GM23338 (cell line): ENCODE data around the gene ACP3. TPM values are rescaled to one million over a fixed set of nuclear protein-coding genes. Genes with fewer than 3 reads are reported as not detected.

Source experiments
- ATAC-seq: fragments of 200-7000 bp; cut with Tn5 transposase; 3 replicates; pipeline ENCODE4 v1.9.1; 2020
- DNase-seq: peaks from one replicate; pipeline ENCODE4 v3.0.0-alpha.2; 2015; ENCODE audit warnings: low spot score
- H2AFZ ChIP-seq: fragments of 200-600 bp; sonication (generic); 2 replicates; pipeline ENCODE4 v1.8.0; 2016; ENCODE audit warnings: antibody characterized with exemption, mild to moderate bottlenecking, moderate library complexity
- H3F3A ChIP-seq: fragments of 200-600 bp; sonication (generic); replicated peaks from 2 replicates; pipeline ENCODE4 v1.8.0; 2017; ENCODE audit warnings: antibody characterized with exemption, mixed run types, low read depth
- H3K27ac ChIP-seq: fragments of 200-600 bp; sonication (generic); 2 replicates; pipeline ENCODE4 v1.6.1; 2016; ENCODE audit warnings: low read depth
- H3K27me3 ChIP-seq: fragments of 200-600 bp; sonication (generic); 2 replicates; pipeline ENCODE4 v1.8.0; 2016; ENCODE audit warnings: mild to moderate bottlenecking, mixed run types, moderate library complexity; ENCODE audit not compliant: insufficient read depth
- H3K36me3 ChIP-seq: fragments of 200-600 bp; sonication (generic); 2 replicates; pipeline ENCODE4 v1.8.0; 2016; ENCODE audit warnings: mild to moderate bottlenecking; ENCODE audit not compliant: insufficient read depth
- H3K4me1 ChIP-seq: fragments of 200-600 bp; sonication (generic); 2 replicates; pipeline ENCODE4 v1.8.0; 2016; ENCODE audit warnings: mild to moderate bottlenecking, moderate library complexity; ENCODE audit not compliant: insufficient read depth
- H3K4me2 ChIP-seq: fragments of 200-600 bp; sonication (generic); 2 replicates; pipeline ENCODE4 v1.7.1; 2017; ENCODE audit warnings: mixed run types
- H3K4me3 ChIP-seq: fragments of 200-600 bp; sonication (generic); 2 replicates; pipeline ENCODE4 v1.6.1; 2016; ENCODE audit warnings: mixed run types
- H3K79me2 ChIP-seq: fragments of 200-600 bp; sonication (generic); replicated peaks from 2 replicates; pipeline ENCODE4 v1.8.0; 2017; ENCODE audit warnings: mild to moderate bottlenecking; ENCODE audit not compliant: insufficient read depth
- H3K9me2 ChIP-seq: fragments of 200-600 bp; sonication (generic); 2 replicates; pipeline ENCODE4 v1.8.0; 2017; ENCODE audit not compliant: insufficient read depth
- H4K20me1 ChIP-seq: fragments of 200-600 bp; sonication (generic); replicated peaks from 2 replicates; pipeline ENCODE4 v1.8.0; 2017; ENCODE audit warnings: mild to moderate bottlenecking; ENCODE audit not compliant: insufficient read depth
- H3K27ac Mint-ChIP-seq: 2 replicates; pipeline ENCODE4 v1.8.0; 2020; ENCODE audit warnings: inconsistent platforms, mild to moderate bottlenecking, moderate library complexity, mixed read lengths
- H3K27me3 Mint-ChIP-seq: 3 replicates; pipeline ENCODE4 v1.8.0; 2022; ENCODE audit warnings: low read depth, mild to moderate bottlenecking, moderate library complexity, mixed read lengths, inconsistent platforms; ENCODE audit not compliant: insufficient read depth, poor library complexity
- H3K36me3 Mint-ChIP-seq: 3 replicates; pipeline ENCODE4 v1.8.0; 2021; ENCODE audit warnings: low read depth, mild to moderate bottlenecking, inconsistent platforms, moderate library complexity, mixed read lengths
- H3K4me1 Mint-ChIP-seq: 3 replicates; pipeline ENCODE4 v1.8.0; 2020; ENCODE audit warnings: mild to moderate bottlenecking, inconsistent platforms, mixed read lengths
- H3K4me3 Mint-ChIP-seq: 3 replicates; pipeline ENCODE4 v1.8.0; 2021; ENCODE audit warnings: moderate library complexity, mild to moderate bottlenecking, inconsistent platforms, mixed read lengths
- H3K9me3 Mint-ChIP-seq: 3 replicates; pipeline ENCODE4 v1.8.0; 2020; ENCODE audit warnings: moderate library complexity, mild to moderate bottlenecking, inconsistent platforms, mixed read lengths
- CREB1 ChIP-seq: fragments of 250-450 bp; sonication (Bioruptor Pico); IDR thresholded peaks from 2 replicates; pipeline ENCODE4 v1.5.0; 2020; ENCODE audit warnings: low read depth, mild to moderate bottlenecking, moderate library complexity
- CTCF ChIP-seq, 2 experiments: fragments of 200-600 bp in 1 of 2; sonication (generic) in 1 of 2; conservative IDR thresholded peaks; 2 replicates each; pipeline versions ENCODE4 v1.5.1 to v1.6.1; 2016 to 2017; ENCODE audit warnings: antibody characterized with exemption in 2 of 2, low read depth in 2 of 2, mild to moderate bottlenecking in 2 of 2, moderate library complexity in 1 of 2
- ETS1 ChIP-seq: IDR thresholded peaks from 2 replicates; pipeline ENCODE4 v1.6.1; 2016; ENCODE audit warnings: antibody characterized with exemption
- EZH2 ChIP-seq: fragments of 200-600 bp; sonication (generic); IDR thresholded peaks from one replicate; pipeline ENCODE4 v1.8.0; 2017; ENCODE audit warnings: antibody characterized with exemption, mild to moderate bottlenecking, low read depth; ENCODE audit not compliant: unreplicated experiment
- EZH2phosphoT487 ChIP-seq: fragments of 200-600 bp; sonication (generic); IDR thresholded peaks from one replicate; pipeline ENCODE4 v1.8.1; 2018; ENCODE audit warnings: antibody characterized with exemption; ENCODE audit not compliant: unreplicated experiment
- JUNB ChIP-seq: IDR thresholded peaks from one replicate; pipeline ENCODE4 v1.6.1; 2016; ENCODE audit warnings: antibody characterized with exemption; ENCODE audit not compliant: unreplicated experiment
- NANOG ChIP-seq: IDR thresholded peaks from 2 replicates; pipeline ENCODE4 v1.6.1; 2016; ENCODE audit warnings: antibody characterized with exemption, borderline replicate concordance
- POLR2AphosphoS5 ChIP-seq: IDR thresholded peaks from 2 replicates; pipeline ENCODE4 v1.6.1; 2016; ENCODE audit warnings: antibody characterized with exemption, low read depth
- REST ChIP-seq: IDR thresholded peaks from one replicate; pipeline ENCODE4 v1.6.1; 2018; ENCODE audit warnings: antibody characterized with exemption; ENCODE audit not compliant: unreplicated experiment
- STAT1 ChIP-seq: IDR thresholded peaks from one replicate; pipeline ENCODE4 v1.6.1; 2016; ENCODE audit warnings: antibody characterized with exemption; ENCODE audit not compliant: unreplicated experiment
- ZNF114 ChIP-seq: fragments of 250-450 bp; sonication (Bioruptor Pico); IDR thresholded peaks from 2 replicates; pipeline ENCODE4 v1.5.0; 2020; ENCODE audit warnings: mild to moderate bottlenecking, moderate library complexity
- ZNF331 ChIP-seq: fragments of 250-450 bp; sonication (Bioruptor Pico); IDR thresholded peaks from 2 replicates; pipeline ENCODE4 v1.5.0; 2020; ENCODE audit warnings: low read depth, mild to moderate bottlenecking, moderate library complexity
- ZNF462 ChIP-seq: fragments of 250-450 bp; sonication (Bioruptor Pico); IDR thresholded peaks from 2 replicates; pipeline ENCODE4 v1.5.0; 2020; ENCODE audit warnings: mild to moderate bottlenecking, moderate library complexity
- polyA plus RNA-seq: library from polyadenylated mRNA; unstranded; fragments of >200 nt; fragmentation: Nextera tagmentation; extraction: Ambion mirVana; gene quantifications from 2 replicates; pipeline ENCODE4 v1.2.1, GENCODE V29; 2016
- total RNA-seq: library from RNA; depleted of rRNA; stranded (reverse); fragments of >200 nt; shearing (Covaris generic); gene quantifications from 2 replicates; pipeline ENCODE4 v1.2.3, GENCODE V29; 2014

Gene ACP3
- total and polyA plus RNA-seq, 2 experiments from 2014 or later: 1.1 to 3.5 TPM

GRCh38 chr3:132311841-132312240 lies 5.4 kb upstream of the ACP3 start:
- H3K27ac ChIP-seq: no peak overlapping the region
- peaks cover 6% of the 10 kb centered on the region; the same call in 1 of the 3 replicates for H3K9me3 Mint-ChIP-seq
- ATAC-seq (peak; percentile 54), DNase-seq (peak; percentile 24)
- H3K4me1 Mint-ChIP-seq: no peaks in the 10 kb centered on the region
- no peak for TF ChIP-seq EZH2phosphoT487
- no peak for TF ChIP-seq CREB1 (CRISPR knock-in tag)
- no peak for TF ChIP-seq EZH2
- TF ChIP-seq NANOG: no peak
- TF ChIP-seq POLR2AphosphoS5: no peak
- no peak for TF ChIP-seq REST
- TF ChIP-seq ZNF331 (CRISPR knock-in tag): no peak
- TF ChIP-seq CTCF (conservative IDR thresholded peaks at IDR 0.05; ENCODE audit: low read depth in 2 of 2): no peak
- no peak for TF ChIP-seq JUNB
- no peak for TF ChIP-seq STAT1
- TF ChIP-seq ZNF114 (CRISPR knock-in tag): no peak
- TF ChIP-seq ZNF462 (CRISPR knock-in tag): no peak
- no peak for TF ChIP-seq ETS1
- H3K4me1 ChIP-seq: no peaks in the 10 kb centered on the region; the same call in 1 of the 2 replicates
- no peak overlapping the region for H3K4me3 Mint-ChIP-seq
- no peaks in the 10 kb centered on the region for H3K36me3 ChIP-seq
- H3K4me3 ChIP-seq: no peak overlapping the region
- H3K27me3 ChIP-seq: no peaks in the 10 kb centered on the region
- H3K27ac Mint-ChIP-seq: no peak overlapping the region
- H2AFZ ChIP-seq: 0 out of 2 replicates have a peak overlapping the region, but pooled peaks have one; percentile 12
- no peaks in the 10 kb centered on the region for H4K20me1 ChIP-seq
- H3K36me3 Mint-ChIP-seq: no peaks in the 10 kb centered on the region
- H3K4me2 ChIP-seq: no peak overlapping the region
- peaks cover 3% of the 10 kb centered on the region; the same call in 1 of the 2 replicates for H3K9me2 ChIP-seq
- H3K79me2 ChIP-seq: no peaks in the 10 kb centered on the region
- no peaks in the 10 kb centered on the region for H3K27me3 Mint-ChIP-seq
- H3F3A ChIP-seq: no peaks in the 10 kb centered on the region
